GM12878 (cell line): ENCODE measurements around the gene MTSS2. TPM values are rescaled to one million over a fixed set of nuclear protein-coding genes. Genes with fewer than 3 reads are reported as not detected.

Experiments used
- ATAC-seq: fragments of 200-7000 bp; cut with Tn5 transposase; 3 replicates; pipeline ENCODE4 v1.9.1; 2020; ENCODE audit warnings: mild to moderate bottlenecking, moderate library complexity
- BruUV-seq: library from RNA; stranded (reverse); fragments of 400-500 nt; replicated peaks from 2 replicates; lab custom pipeline; 2021; lab: Mats Ljungman, UMichigan
- CTCF ChIA-PET: fragments of 300-600 bp; sonication (Branson Sonifier 250); formaldehyde crosslinking; extraction: SDS; loops from one replicate; lab custom pipeline; 2021; ENCODE audit warnings: inconsistent platforms; lab: Yijun Ruan, JAX
- POLR2A ChIA-PET: fragments of 350-600 bp; formaldehyde crosslinking; extraction: SDS; loops from one replicate; lab custom pipeline; 2021; ENCODE audit warnings: inconsistent platforms; lab: Charles Lee
- RAD21 ChIA-PET: fragments of 300-600 bp; sonication (Branson Sonifier 250); formaldehyde crosslinking; loops from one replicate; lab custom pipeline; 2023; ENCODE audit warnings: antibody characterized with exemption; ENCODE audit not compliant: unreplicated experiment; lab: Charles Lee
- SMC1A ChIA-PET: fragments of 300-600 bp; sonication (Branson Sonifier 250); formaldehyde crosslinking; loops from one replicate; lab custom pipeline; 2023; ENCODE audit not compliant: unreplicated experiment, uncharacterized antibody; lab: Charles Lee
- DNase-seq: peaks from one replicate; pipeline ENCODE4 v3.0.0-alpha.2; 2011; ENCODE audit warnings: low read depth, low spot score
- FAIRE-seq: peaks from 3 replicates; lab custom pipeline; 2011; peaks lifted over from hg19 to GRCh38; lab: Jason Lieb, UNC
- H2AFZ ChIP-seq: 2 replicates; pipeline ENCODE4 v1.6.0; 2011; ENCODE audit warnings: low read depth, low read length, control low read depth; ENCODE audit not compliant: control insufficient read depth
- H3K27ac ChIP-seq: 2 replicates; pipeline ENCODE4 v1.5.1; 2011; ENCODE audit warnings: control low read depth; ENCODE audit not compliant: control insufficient read depth, insufficient read depth
- H3K27me3 ChIP-seq, 2 experiments: replicated peaks in 1 of 2; 2 replicates each; pipeline versions ENCODE4 v1.6.0 to v1.6.1; 2011; ENCODE audit warnings: low read length in 1 of 2; ENCODE audit not compliant: control insufficient read depth in 2 of 2, insufficient read depth in 2 of 2
- H3K36me3 ChIP-seq, 2 experiments: 2 replicates each; pipeline ENCODE4 v1.5.1; 2011; ENCODE audit warnings: low read length in 1 of 2; ENCODE audit not compliant: control insufficient read depth in 2 of 2, insufficient read depth in 2 of 2
- H3K4me1 ChIP-seq: 2 replicates; pipeline ENCODE4 v1.6.1; 2011; ENCODE audit warnings: mild to moderate bottlenecking, low read length, moderate library complexity, mixed read lengths; ENCODE audit not compliant: control insufficient read depth, insufficient read depth
- H3K4me2 ChIP-seq: 2 replicates; pipeline ENCODE4 v1.6.0; 2011; ENCODE audit warnings: control low read depth; ENCODE audit not compliant: control insufficient read depth, insufficient read depth
- H3K4me3 ChIP-seq: fragments of 200-600 bp; sonication (generic); 2 replicates; pipeline ENCODE4 v1.5.1; 2016
- H3K79me2 ChIP-seq: 2 replicates; pipeline ENCODE4 v1.6.0; 2011; ENCODE audit warnings: low read length; ENCODE audit not compliant: control insufficient read depth, insufficient read depth
- H3K9ac ChIP-seq: 2 replicates; pipeline ENCODE4 v1.8.0; 2011; ENCODE audit warnings: low read length, control low read depth, mixed read lengths; ENCODE audit not compliant: control insufficient read depth, insufficient read depth
- H3K9me3 ChIP-seq: replicated peaks from 3 replicates; pipeline ENCODE4 v1.5.1; 2011; ENCODE audit warnings: mild to moderate bottlenecking, low read length; ENCODE audit not compliant: control insufficient read depth, insufficient read depth
- H4K20me1 ChIP-seq: 2 replicates; pipeline ENCODE4 v1.6.0; 2011; ENCODE audit not compliant: control insufficient read depth, insufficient read depth
- ATF2 ChIP-seq: IDR thresholded peaks from 2 replicates; pipeline ENCODE4 v1.6.1; 2012; ENCODE audit warnings: low read length, inconsistent platforms
- CUX1 ChIP-seq: IDR thresholded peaks from 2 replicates; pipeline ENCODE4 v1.6.1; 2012; ENCODE audit warnings: improper control_type of control experiment, low read depth, low read length; ENCODE audit not compliant: insufficient replicate concordance
- DPF2 ChIP-seq: fragments of 450-650 bp; IDR thresholded peaks from 2 replicates; pipeline ENCODE4 v1.6.1; 2017; ENCODE audit warnings: mild to moderate bottlenecking
- IKZF1 ChIP-seq: fragments of 450-650 bp; conservative IDR thresholded peaks from 2 replicates; pipeline ENCODE4 v1.6.1; 2017; ENCODE audit warnings: antibody characterized with exemption, mild to moderate bottlenecking
- IKZF2 ChIP-seq, 2 experiments: fragments of 450-650 bp; IDR thresholded peaks; 2 replicates each; pipeline ENCODE4 v1.6.1; 2017; ENCODE audit warnings: mild to moderate bottlenecking in 2 of 2, moderate library complexity in 2 of 2
- KDM1A ChIP-seq: fragments of 200-600 bp; sonication (generic); IDR thresholded peaks from 2 replicates; pipeline ENCODE4 v1.6.1; 2016; ENCODE audit warnings: borderline replicate concordance
- MXI1 ChIP-seq: fragments of 150-350 bp; IDR thresholded peaks from 2 replicates; pipeline ENCODE4 v1.6.1; 2011; ENCODE audit warnings: low read depth, mild to moderate bottlenecking, inconsistent platforms, low read length, improper control_type of control experiment
- NBN ChIP-seq: fragments of 450-650 bp; IDR thresholded peaks from 2 replicates; pipeline ENCODE4 v1.6.1; 2016
- TAF1 ChIP-seq: IDR thresholded peaks from 2 replicates; pipeline ENCODE4 v1.6.1; 2011; ENCODE audit warnings: mild to moderate bottlenecking, low read depth, low read length, borderline replicate concordance
- TCF7 ChIP-seq: IDR thresholded peaks from 2 replicates; pipeline ENCODE4 v1.6.1; 2014; ENCODE audit warnings: antibody characterized with exemption, borderline replicate concordance
- ZNF622 ChIP-seq: fragments of 450-650 bp; IDR thresholded peaks from 2 replicates; pipeline ENCODE4 v1.6.1; 2017; ENCODE audit warnings: mild to moderate bottlenecking, inconsistent platforms
- ZSCAN29 ChIP-seq: fragments of 450-650 bp; IDR thresholded peaks from 2 replicates; pipeline ENCODE4 v1.6.1; 2017; ENCODE audit warnings: mild to moderate bottlenecking, moderate library complexity
- WGBS: methylation state at CpG from one replicate; pipeline ENCODE4 v1.1.6; 2016; ENCODE audit warnings: low lambda C conversion rate; ENCODE audit not compliant: insufficient replicate concordance, insufficient coverage; ENCODE audit errors: missing lambda C conversion rate; 5-methylcytosine and 5-hydroxymethylcytosine counted together
- in situ Hi-C: fragments of 300-500 bp; cut with MboI; formaldehyde crosslinking; loops from 9 replicates; pipeline ENCODE4 v1.14.3; 2018; ENCODE audit warnings: mixed read lengths
- intact Hi-C: fragments of 100-400 bp; cut with micrococcal nuclease; formaldehyde crosslinking; loops from one replicate; pipeline ENCODE4 v1.14.2; 2022; ENCODE audit not compliant: unreplicated experiment
- polyA plus RNA-seq, 11 experiments: library from polyadenylated mRNA; depleted of rRNA in 4 of 11; unstranded in 6 of 11; stranded (reverse) in 5 of 11; fragments of >200 nt; fragmentation: Nextera tagmentation in 4 of 11; fragmentation: Illumina TruSeq in 1 of 11; extraction: Ambion mirVana in 4 of 11; extraction: Trizol in 1 of 11; gene quantifications; 1 replicate in 1 of 11; 2 replicates in 10 of 11; pipeline versions ENCODE4 v1.2.1 to v1.2.3, GENCODE V29; 2011 to 2016; ENCODE audit warnings: inconsistent platforms in 2 of 11, missing spikeins in 2 of 11, low read depth in 1 of 11
- total RNA-seq, 4 experiments: library from RNA; depleted of rRNA in 3 of 4; stranded (reverse); fragments of >200 nt in 3 of 4; fragmentation: Illumina TruSeq in 1 of 4; extraction: Trizol in 1 of 4; gene quantifications; 2 replicates each; pipeline versions ENCODE4 v1.2.1 to v1.2.3, GENCODE V29; 2013 to 2021

MTSS2 gene
- total and polyA plus RNA-seq, 10 of the 15 experiments (the other 5 are each of a cell fraction or from before 2014, with no cell fraction given): under 0.01 to 0.51 (median 0.14) TPM; not detected in 4

- Histone ChIP-seq H3K79me2 (no peaks in the 10 kb centered on the region), H3K4me2 (no peak overlapping the region), H3K36me3 (peaks cover 4 to 5% of the 10 kb centered on the region in 2 experiments), H3K9me3 (no peaks in the 10 kb centered on the region), H3K27me3 (no peaks in the 10 kb centered on the region), H2AFZ (no peak overlapping the region), H4K20me1 (no peaks in the 10 kb centered on the region), H3K9ac (no peak overlapping the region), H3K4me3 (no peak overlapping the region), H3K27ac (no peak overlapping the region), H3K4me1 (no peaks in the 10 kb centered on the region)
- intact Hi-C loops: no loop called here
- CTCF ChIA-PET: interaction anchor here (0.6 to 1.1 kb wide), 2 partner anchors 43 to 188 kb away, joined by 3 read pairs; no protein-coding TSS in a partner anchor
- ATAC-seq (no peak), FAIRE-seq (no peak), DNase-seq (no peak)
- in situ Hi-C loops: no loop called here
- TF ChIP-seq IKZF1 (no peak), ZNF622 (no peak)
- POLR2A ChIA-PET: no interaction called here
- SMC1A ChIA-PET: no interaction called here
- WGBS: 86% methylated on average over 9 of the region's 9 CpGs
- no TSS peak for BruUV-seq
- RAD21 ChIA-PET: no interaction called here
Observed at GRCh38 chr16:70728150-70728549, 42.3 kb upstream of the MTSS2 start.

- WGBS: 94% methylated on average over 9 of the region's 9 CpGs
- Histone ChIP-seq H3K9ac (no peak overlapping the region), H3K36me3 (peaks cover 4 to 5% of the 10 kb centered on the region in 2 experiments), H3K27me3 (no peaks in the 10 kb centered on the region), H2AFZ (no peak overlapping the region), H3K4me3 (no peak overlapping the region), H4K20me1 (no peaks in the 10 kb centered on the region), H3K79me2 (no peaks in the 10 kb centered on the region), H3K4me1 (no peaks in the 10 kb centered on the region), H3K9me3 (no peaks in the 10 kb centered on the region), H3K4me2 (no peak overlapping the region), H3K27ac (no peak overlapping the region)
- ATAC-seq (no peak), DNase-seq (no peak), FAIRE-seq (no peak)
- in situ Hi-C loops (no loop called here), intact Hi-C loops (no loop called here)
- POLR2A ChIA-PET: no interaction called here
- no TSS peak for BruUV-seq
- CTCF ChIA-PET: no interaction called here
- RAD21 ChIA-PET: no interaction called here
- SMC1A ChIA-PET: no interaction called here
- TF ChIP-seq NBN: no peak
- no peak for TF ChIP-seq IKZF2 (IDR thresholded peaks at IDR 0.05)
- no peak for TF ChIP-seq ATF2
- TF ChIP-seq CUX1: no peak
- TF ChIP-seq TCF7: no peak
- no peak for TF ChIP-seq DPF2
- TF ChIP-seq TAF1: no peak
- TF ChIP-seq ZSCAN29: no peak
- TF ChIP-seq KDM1A: no peak
- TF ChIP-seq MXI1: no peak
Observed at GRCh38 chr16:70726892-70727361, 41.1 kb upstream of the MTSS2 start.
